ENCODE measurements around the gene RNF220. TPM values are rescaled to one million over a fixed set of nuclear protein-coding genes. Genes with fewer than 3 reads are reported as not detected.

Gene RNF220
- total and polyA plus RNA-seq, 9 of the 15 experiments (the other 6 are each of a cell fraction or from before 2014, with no cell fraction given), result 5.1 to 117 (median 66.9) TPM

GRCh38 chr1:44609768-44610526 lies 204.9 kb downstream of the RNF220 start (continued):
- TF ChIP-seq, protein P1, sequence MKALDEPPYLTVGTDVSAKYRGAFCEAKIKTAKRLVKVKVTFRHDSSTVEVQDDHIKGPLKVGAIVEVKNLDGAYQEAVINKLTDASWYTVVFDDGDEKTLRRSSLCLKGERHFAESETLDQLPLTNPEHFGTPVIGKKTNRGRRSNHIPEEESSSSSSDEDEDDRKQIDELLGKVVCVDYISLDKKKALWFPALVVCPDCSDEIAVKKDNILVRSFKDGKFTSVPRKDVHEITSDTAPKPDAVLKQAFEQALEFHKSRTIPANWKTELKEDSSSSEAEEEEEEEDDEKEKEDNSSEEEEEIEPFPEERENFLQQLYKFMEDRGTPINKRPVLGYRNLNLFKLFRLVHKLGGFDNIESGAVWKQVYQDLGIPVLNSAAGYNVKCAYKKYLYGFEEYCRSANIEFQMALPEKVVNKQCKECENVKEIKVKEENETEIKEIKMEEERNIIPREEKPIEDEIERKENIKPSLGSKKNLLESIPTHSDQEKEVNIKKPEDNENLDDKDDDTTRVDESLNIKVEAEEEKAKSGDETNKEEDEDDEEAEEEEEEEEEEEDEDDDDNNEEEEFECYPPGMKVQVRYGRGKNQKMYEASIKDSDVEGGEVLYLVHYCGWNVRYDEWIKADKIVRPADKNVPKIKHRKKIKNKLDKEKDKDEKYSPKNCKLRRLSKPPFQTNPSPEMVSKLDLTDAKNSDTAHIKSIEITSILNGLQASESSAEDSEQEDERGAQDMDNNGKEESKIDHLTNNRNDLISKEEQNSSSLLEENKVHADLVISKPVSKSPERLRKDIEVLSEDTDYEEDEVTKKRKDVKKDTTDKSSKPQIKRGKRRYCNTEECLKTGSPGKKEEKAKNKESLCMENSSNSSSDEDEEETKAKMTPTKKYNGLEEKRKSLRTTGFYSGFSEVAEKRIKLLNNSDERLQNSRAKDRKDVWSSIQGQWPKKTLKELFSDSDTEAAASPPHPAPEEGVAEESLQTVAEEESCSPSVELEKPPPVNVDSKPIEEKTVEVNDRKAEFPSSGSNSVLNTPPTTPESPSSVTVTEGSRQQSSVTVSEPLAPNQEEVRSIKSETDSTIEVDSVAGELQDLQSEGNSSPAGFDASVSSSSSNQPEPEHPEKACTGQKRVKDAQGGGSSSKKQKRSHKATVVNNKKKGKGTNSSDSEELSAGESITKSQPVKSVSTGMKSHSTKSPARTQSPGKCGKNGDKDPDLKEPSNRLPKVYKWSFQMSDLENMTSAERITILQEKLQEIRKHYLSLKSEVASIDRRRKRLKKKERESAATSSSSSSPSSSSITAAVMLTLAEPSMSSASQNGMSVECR (CRISPR knock-in tag; IDR thresholded peaks at IDR 0.05), result peak; percentile 38; the same call in 1 of the 2 replicates
- TF ChIP-seq CBX5 (IDR thresholded peaks at IDR 0.05; ENCODE audit: borderline replicate concordance, low read depth) (no peak), RBM25 (IDR thresholded peaks at IDR 0.05; ENCODE audit: low read depth, low read length, severe bottlenecking) (no peak), DDX20 (tag; IDR thresholded peaks at IDR 0.05; ENCODE audit: low read depth) (no peak), MYNN (IDR thresholded peaks at IDR 0.05) (peak; percentile 77; the same call in 1 of the 2 replicates), MYNN (CRISPR knock-in tag; IDR thresholded peaks at IDR 0.05) (no peak), NFE2 (IDR thresholded peaks at IDR 0.05; ENCODE audit: low read depth) (peak; percentile 18; the same call in 1 of the 2 replicates), MAX (CRISPR knock-in tag; IDR thresholded peaks at IDR 0.05) (peak; percentile 22; the same call in 1 of the 2 replicates), MECOM (CRISPR knock-in tag; IDR thresholded peaks at IDR 0.05) (peak; percentile 100), GTF3C2 (IDR thresholded peaks at IDR 0.05; ENCODE audit: borderline replicate concordance, extremely low read depth, insufficient read length) (no peak), SPI1 (IDR thresholded peaks at IDR 0.05; ENCODE audit: borderline replicate concordance, low read depth, low read length) (no peak), SMARCC2 (IDR thresholded peaks at IDR 0.05; ENCODE audit: low read depth) (0 out of 2 replicates have a peak, but pooled peaks have one; percentile 37)
- TF ChIP-seq, protein P2, sequence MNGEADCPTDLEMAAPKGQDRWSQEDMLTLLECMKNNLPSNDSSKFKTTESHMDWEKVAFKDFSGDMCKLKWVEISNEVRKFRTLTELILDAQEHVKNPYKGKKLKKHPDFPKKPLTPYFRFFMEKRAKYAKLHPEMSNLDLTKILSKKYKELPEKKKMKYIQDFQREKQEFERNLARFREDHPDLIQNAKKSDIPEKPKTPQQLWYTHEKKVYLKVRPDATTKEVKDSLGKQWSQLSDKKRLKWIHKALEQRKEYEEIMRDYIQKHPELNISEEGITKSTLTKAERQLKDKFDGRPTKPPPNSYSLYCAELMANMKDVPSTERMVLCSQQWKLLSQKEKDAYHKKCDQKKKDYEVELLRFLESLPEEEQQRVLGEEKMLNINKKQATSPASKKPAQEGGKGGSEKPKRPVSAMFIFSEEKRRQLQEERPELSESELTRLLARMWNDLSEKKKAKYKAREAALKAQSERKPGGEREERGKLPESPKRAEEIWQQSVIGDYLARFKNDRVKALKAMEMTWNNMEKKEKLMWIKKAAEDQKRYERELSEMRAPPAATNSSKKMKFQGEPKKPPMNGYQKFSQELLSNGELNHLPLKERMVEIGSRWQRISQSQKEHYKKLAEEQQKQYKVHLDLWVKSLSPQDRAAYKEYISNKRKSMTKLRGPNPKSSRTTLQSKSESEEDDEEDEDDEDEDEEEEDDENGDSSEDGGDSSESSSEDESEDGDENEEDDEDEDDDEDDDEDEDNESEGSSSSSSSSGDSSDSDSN (IDR thresholded peaks at IDR 0.05; ENCODE audit: borderline replicate concordance in 1 of 2, low read depth in 2 of 2, low read length in 2 of 2), result 0 out of 4 replicates have a peak, but pooled peaks of 1 of the 2 experiments have one; percentile 43
- TF ChIP-seq, protein P3, sequence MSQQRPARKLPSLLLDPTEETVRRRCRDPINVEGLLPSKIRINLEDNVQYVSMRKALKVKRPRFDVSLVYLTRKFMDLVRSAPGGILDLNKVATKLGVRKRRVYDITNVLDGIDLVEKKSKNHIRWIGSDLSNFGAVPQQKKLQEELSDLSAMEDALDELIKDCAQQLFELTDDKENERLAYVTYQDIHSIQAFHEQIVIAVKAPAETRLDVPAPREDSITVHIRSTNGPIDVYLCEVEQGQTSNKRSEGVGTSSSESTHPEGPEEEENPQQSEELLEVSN (IDR thresholded peaks at IDR 0.05; ENCODE audit: borderline replicate concordance in 1 of 2, extremely low read depth in 1 of 2, insufficient read depth in 1 of 2, insufficient read length in 1 of 2, low read depth in 1 of 2, low read length in 1 of 2, poor library complexity in 1 of 2, severe bottlenecking in 1 of 2), result peak in 1 of 2 experiments; percentile 27

Measured in K562 (cell line).